Measurements from ENCODE around the gene SND1.

DNA sequence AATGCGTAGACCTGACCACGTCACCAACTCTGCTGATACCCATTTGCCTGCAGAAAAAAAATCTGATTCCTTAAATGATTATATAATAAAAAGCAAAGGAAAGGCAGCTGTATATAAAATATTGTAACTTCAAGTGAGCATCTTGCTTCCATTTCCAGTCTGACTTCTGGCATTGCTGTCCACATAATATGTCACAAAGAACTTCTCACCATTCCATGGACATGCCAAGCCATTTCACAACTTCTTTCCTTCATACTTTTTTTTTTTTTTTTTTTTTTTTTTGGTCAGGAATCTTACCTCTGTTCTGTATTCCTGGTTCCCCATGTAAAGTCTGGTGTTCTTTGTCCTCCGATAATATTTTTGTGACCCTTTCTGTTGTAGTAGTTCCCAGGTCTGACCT lies 165.5 kb downstream of the SND1 start:
- TF ChIP-seq, protein P1, sequence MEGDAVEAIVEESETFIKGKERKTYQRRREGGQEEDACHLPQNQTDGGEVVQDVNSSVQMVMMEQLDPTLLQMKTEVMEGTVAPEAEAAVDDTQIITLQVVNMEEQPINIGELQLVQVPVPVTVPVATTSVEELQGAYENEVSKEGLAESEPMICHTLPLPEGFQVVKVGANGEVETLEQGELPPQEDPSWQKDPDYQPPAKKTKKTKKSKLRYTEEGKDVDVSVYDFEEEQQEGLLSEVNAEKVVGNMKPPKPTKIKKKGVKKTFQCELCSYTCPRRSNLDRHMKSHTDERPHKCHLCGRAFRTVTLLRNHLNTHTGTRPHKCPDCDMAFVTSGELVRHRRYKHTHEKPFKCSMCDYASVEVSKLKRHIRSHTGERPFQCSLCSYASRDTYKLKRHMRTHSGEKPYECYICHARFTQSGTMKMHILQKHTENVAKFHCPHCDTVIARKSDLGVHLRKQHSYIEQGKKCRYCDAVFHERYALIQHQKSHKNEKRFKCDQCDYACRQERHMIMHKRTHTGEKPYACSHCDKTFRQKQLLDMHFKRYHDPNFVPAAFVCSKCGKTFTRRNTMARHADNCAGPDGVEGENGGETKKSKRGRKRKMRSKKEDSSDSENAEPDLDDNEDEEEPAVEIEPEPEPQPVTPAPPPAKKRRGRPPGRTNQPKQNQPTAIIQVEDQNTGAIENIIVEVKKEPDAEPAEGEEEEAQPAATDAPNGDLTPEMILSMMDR (IDR thresholded peaks at IDR 0.05; ENCODE audit: low read length) = no peak
- TF ChIP-seq EZH2 (IDR thresholded peaks at IDR 0.05; ENCODE audit: borderline replicate concordance, low read length) = no peak

All from OCI-LY1 (cell line).